Chondrocyte (in vitro differentiated cells): Measurements from ENCODE around the gene PGK1. TPM values are rescaled to one million over a fixed set of nuclear protein-coding genes. Genes with fewer than 3 reads are reported as not detected.
A peak's percentile ranks its signal among the peaks of the same experiment; 100 is the strongest.
"Not testable (repeated sequence)": the region's sequence is repeated elsewhere in the genome, so short reads cannot be mapped to it uniquely, and the experiment has no call there.

ENCODE experiments used
- DNase-seq: peaks from one replicate; pipeline ENCODE4 v3.0.0; 2021; ENCODE audit warnings: mixed read lengths, low spot score
- H3K27ac Mint-ChIP-seq: one replicate; pipeline ENCODE4 v1.8.0; 2021; ENCODE audit warnings: mild to moderate bottlenecking, moderate library complexity, mixed read lengths; ENCODE audit not compliant: unreplicated experiment
- H3K27me3 Mint-ChIP-seq: 2 replicates; pipeline ENCODE4 v1.8.0; 2021; ENCODE audit warnings: low read depth, mixed read lengths
- H3K36me3 Mint-ChIP-seq: 2 replicates; pipeline ENCODE4 v1.8.0; 2021; ENCODE audit warnings: low read depth, mixed read lengths
- H3K4me1 Mint-ChIP-seq: 2 replicates; pipeline ENCODE4 v1.8.0; 2021; ENCODE audit warnings: low read depth, mild to moderate bottlenecking, mixed read lengths
- H3K4me3 Mint-ChIP-seq: one replicate; pipeline ENCODE4 v1.8.0; 2021; ENCODE audit warnings: mild to moderate bottlenecking, moderate library complexity, mixed read lengths; ENCODE audit not compliant: unreplicated experiment
- H3K9me3 Mint-ChIP-seq: 2 replicates; pipeline ENCODE4 v1.8.0; 2021; ENCODE audit warnings: low read depth, mixed read lengths
- CTCF ChIP-seq: fragments of 200-600 bp; sonication (generic); IDR thresholded peaks from 2 replicates; pipeline ENCODE4 v1.5.0; 2021; ENCODE audit warnings: antibody characterized with exemption, mild to moderate bottlenecking, moderate library complexity
- total RNA-seq: library from RNA; stranded (reverse); gene quantifications from 3 replicates; pipeline ENCODE4 v1.2.1, GENCODE V29; 2021

The PGK1 gene
- total RNA-seq, 1 donor from 2014 or later = 352 TPM

- H3K4me3 Mint-ChIP-seq = no peak overlapping the region
- peaks cover 23% of the 10 kb centered on the region for H3K9me3 Mint-ChIP-seq
- H3K36me3 Mint-ChIP-seq = no peaks in the 10 kb centered on the region
- DNase-seq = no peak
- H3K27ac Mint-ChIP-seq = no peak overlapping the region
- TF ChIP-seq CTCF = no peak
- H3K4me1 Mint-ChIP-seq = no peaks in the 10 kb centered on the region
- H3K27me3 Mint-ChIP-seq = no peaks in the 10 kb centered on the region
Observed at GRCh38 chrX:78071331-78071730, 32.7 kb upstream of the PGK1 start.

- H3K4me3 Mint-ChIP-seq, H3K4me1 Mint-ChIP-seq, H3K36me3 Mint-ChIP-seq, H3K27ac Mint-ChIP-seq, DNase-seq, H3K27me3 Mint-ChIP-seq: not testable (repeated sequence)
- peaks cover 23% of the 10 kb centered on the region for H3K9me3 Mint-ChIP-seq
Observed at GRCh38 chrX:78073147-78074077, 30.6 kb upstream of the PGK1 start.

DNA sequence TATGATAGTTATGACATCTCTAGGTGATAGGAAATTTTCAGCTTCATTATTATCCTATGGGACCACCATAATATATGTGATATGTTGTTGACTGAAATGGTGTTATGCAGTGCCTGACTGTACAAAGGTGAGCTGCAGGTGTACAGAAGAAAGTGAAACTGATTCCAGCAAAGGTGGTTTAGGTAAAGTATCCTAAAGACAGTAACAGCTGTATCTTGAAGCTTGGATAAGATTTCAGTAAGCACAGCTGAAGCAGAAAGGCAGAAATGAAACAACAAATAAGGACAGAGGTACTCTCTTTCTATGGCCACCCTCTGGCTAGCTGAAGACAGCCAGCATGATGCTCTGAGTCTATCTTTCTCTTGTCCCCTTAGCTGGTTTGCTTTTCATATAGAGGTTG, 30.0 kb upstream of the PGK1 start:
- no peak overlapping the region for H3K27ac Mint-ChIP-seq
- DNase-seq = no peak
- H3K27me3 Mint-ChIP-seq = no peaks in the 10 kb centered on the region
- no peaks in the 10 kb centered on the region for H3K4me1 Mint-ChIP-seq
- no peaks in the 10 kb centered on the region for H3K36me3 Mint-ChIP-seq
- TF ChIP-seq CTCF = no peak
- no peak overlapping the region for H3K4me3 Mint-ChIP-seq
- H3K9me3 Mint-ChIP-seq = peaks cover 21% of the 10 kb centered on the region

DNA sequence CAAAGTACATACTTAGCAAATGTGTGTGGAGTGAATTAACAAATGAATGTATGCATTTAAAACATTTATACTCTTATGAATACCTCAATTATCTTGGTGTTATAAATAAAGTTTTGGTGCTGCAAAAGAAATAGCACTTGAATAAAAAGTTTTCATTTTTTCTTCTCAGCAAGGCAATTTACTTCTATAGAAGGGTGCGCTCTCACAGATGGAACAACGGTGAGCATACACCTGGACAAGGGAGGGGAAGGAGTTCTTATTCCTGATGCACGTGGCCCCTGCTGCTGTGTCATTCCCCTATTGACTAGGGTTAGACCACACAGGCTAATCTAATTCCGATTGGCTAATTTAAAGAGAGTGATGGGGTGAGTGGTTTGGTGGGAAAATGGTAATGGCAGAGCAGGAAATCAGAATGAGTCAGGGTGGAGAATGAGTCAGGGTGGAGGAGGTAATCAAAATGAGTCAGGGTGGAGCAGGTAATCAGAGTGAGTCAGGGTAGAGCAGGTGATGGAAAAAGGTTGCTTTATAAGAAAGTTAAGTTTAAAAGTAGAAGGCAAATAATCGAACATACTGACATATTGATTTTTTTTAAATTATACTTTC, 28.2 kb upstream of the PGK1 start:
- H3K4me1 Mint-ChIP-seq = no peaks in the 10 kb centered on the region
- no peaks in the 10 kb centered on the region for H3K36me3 Mint-ChIP-seq
- no peak overlapping the region for H3K4me3 Mint-ChIP-seq
- peaks cover 20% of the 10 kb centered on the region for H3K9me3 Mint-ChIP-seq
- TF ChIP-seq CTCF = no peak
- no peak for DNase-seq
- H3K27me3 Mint-ChIP-seq = peaks cover 2% of the 10 kb centered on the region
- no peak overlapping the region for H3K27ac Mint-ChIP-seq

DNA sequence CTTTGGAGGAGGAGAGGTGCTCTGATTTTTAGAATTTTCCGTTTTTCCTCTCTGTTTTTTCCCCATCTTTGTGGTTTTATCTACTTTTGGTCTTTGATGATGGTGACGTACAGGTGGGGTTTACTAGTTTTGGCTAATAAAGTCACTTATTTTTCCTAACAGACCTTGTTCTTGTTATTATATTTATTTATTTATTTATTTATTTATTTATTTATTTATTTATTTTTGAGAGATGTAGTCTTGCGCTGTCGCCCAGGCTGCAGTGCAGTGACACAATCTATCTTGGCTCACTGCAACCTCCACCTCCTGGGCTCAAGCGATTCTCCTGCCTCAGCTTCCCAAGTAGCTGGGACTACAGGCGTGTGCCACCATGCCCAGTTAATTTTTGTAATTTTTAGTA, 22.6 kb upstream of the PGK1 start:
- peaks cover 12% of the 10 kb centered on the region for H3K9me3 Mint-ChIP-seq
- not testable (repeated sequence) for DNase-seq, H3K36me3 Mint-ChIP-seq, H3K4me1 Mint-ChIP-seq, H3K27ac Mint-ChIP-seq, H3K4me3 Mint-ChIP-seq, H3K27me3 Mint-ChIP-seq

GRCh38 chrX:78092296-78092695, 11.8 kb upstream of the PGK1 start:
- no peak for DNase-seq
- no peaks in the 10 kb centered on the region for H3K4me1 Mint-ChIP-seq
- H3K36me3 Mint-ChIP-seq = no peaks in the 10 kb centered on the region
- peaks cover 29% of the 10 kb centered on the region for H3K9me3 Mint-ChIP-seq
- TF ChIP-seq CTCF = peak; percentile 75
- no peak overlapping the region for H3K27ac Mint-ChIP-seq
- no peak overlapping the region for H3K4me3 Mint-ChIP-seq
- H3K27me3 Mint-ChIP-seq = no peaks in the 10 kb centered on the region
